Activated CD8-positive, alpha-beta memory T cell treated with anti-CD3 and anti-CD28 coated beads, Interleukin-2, amount 10 ng/mL, durations not matched to agents 7 days and 5 days (primary cell): ENCODE results near the gene ZBTB20. TPM values are rescaled to one million over a fixed set of nuclear protein-coding genes. Genes with fewer than 3 reads are reported as not detected.

ENCODE experiments used
- ATAC-seq: fragments of 150-1000 bp; cut with Tn5 transposase; one replicate; pipeline ENCODE4 v1.10.0; 2021; ENCODE audit warnings: moderate library complexity
- CTCF ChIA-PET: fragments of 350-600 bp; sonication (Branson Sonifier 250); formaldehyde crosslinking; loops from one replicate; lab custom pipeline; 2021; ENCODE audit warnings: antibody characterized with exemption; lab: Charles Lee
- DNase-seq: peaks from one replicate; pipeline ENCODE4 v3.0.0-alpha.2; 2020
- H3K27ac Mint-ChIP-seq: one replicate; pipeline ENCODE4 v1.8.0; 2021; ENCODE audit warnings: mild to moderate bottlenecking, mixed read lengths
- H3K27me3 Mint-ChIP-seq: one replicate; pipeline ENCODE4 v1.8.0; 2021; ENCODE audit warnings: mixed read lengths
- H3K36me3 Mint-ChIP-seq: one replicate; pipeline ENCODE4 v1.8.0; 2021; ENCODE audit warnings: mild to moderate bottlenecking, mixed read lengths
- H3K4me1 Mint-ChIP-seq: one replicate; pipeline ENCODE4 v1.8.0; 2021; ENCODE audit warnings: mixed read lengths
- H3K4me3 Mint-ChIP-seq: one replicate; pipeline ENCODE4 v1.8.0; 2021; ENCODE audit warnings: mild to moderate bottlenecking, moderate library complexity, mixed read lengths
- H3K9me3 Mint-ChIP-seq: one replicate; pipeline ENCODE4 v1.8.0; 2022; ENCODE audit warnings: low read depth, mixed read lengths
- total RNA-seq, 2 experiments: library from RNA; stranded (reverse); gene quantifications; one replicate each; pipeline ENCODE4 v1.2.3, GENCODE V29; 2021

ZBTB20 gene
- total RNA-seq, 2 experiments from 2014 or later: 5.6 to 10.2 TPM

DNA sequence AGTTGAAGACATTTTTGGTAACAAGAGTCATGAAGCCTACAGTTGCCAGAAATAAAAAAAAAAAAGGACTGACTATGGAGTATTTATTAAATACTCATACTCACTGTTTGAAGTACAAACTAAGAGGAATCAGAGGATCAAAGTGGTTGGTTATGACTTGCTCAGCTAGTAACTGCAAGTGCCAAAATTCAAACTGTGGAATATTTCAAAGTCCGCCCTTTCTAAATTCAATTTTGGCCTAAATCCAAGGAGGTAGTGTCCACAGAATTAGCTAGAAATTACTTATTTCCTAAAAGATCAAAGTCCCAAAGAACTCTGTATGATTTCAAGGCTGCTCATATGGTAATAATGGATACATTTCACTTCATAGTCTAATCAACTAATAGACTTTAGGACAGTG lies 274.5 kb downstream of the ZBTB20 start:
- Mint-ChIP-seq H3K36me3 (peaks cover 2% of the 10 kb centered on the region), H3K9me3 (peaks cover 2% of the 10 kb centered on the region), H3K4me3 (no peak overlapping the region), H3K4me1 (no peaks in the 10 kb centered on the region), H3K27ac (no peak overlapping the region), H3K27me3 (no peaks in the 10 kb centered on the region)
- CTCF ChIA-PET: no interaction called here
- ATAC-seq: no peak
- no peak for DNase-seq

DNA sequence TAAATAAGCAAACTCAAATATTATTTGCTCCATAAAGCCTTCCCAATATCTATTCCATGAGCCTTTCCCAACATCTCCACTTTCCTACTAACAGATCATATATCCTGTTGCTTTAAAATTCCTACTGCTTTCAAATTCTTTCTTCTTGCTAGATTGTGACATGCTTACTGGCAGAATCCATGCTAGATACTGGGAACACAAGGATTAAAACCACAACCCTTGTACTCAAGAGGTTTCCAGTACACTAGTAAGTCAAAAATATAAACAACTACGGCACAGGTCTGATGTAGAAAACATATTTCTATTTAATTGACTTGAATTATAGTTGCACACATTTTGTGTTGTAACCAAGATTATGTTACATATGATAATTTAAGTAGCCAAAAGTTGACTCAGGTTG lies 275.0 kb downstream of the ZBTB20 start:
- ATAC-seq (no peak), DNase-seq (no peak)
- CTCF ChIA-PET: no interaction called here
- no peak overlapping the region for H3K4me3 Mint-ChIP-seq
- no peaks in the 10 kb centered on the region for H3K27me3 Mint-ChIP-seq
- H3K4me1 Mint-ChIP-seq: no peaks in the 10 kb centered on the region
- peaks cover 2% of the 10 kb centered on the region for H3K36me3 Mint-ChIP-seq
- H3K9me3 Mint-ChIP-seq: peaks cover 2% of the 10 kb centered on the region
- no peak overlapping the region for H3K27ac Mint-ChIP-seq

DNA sequence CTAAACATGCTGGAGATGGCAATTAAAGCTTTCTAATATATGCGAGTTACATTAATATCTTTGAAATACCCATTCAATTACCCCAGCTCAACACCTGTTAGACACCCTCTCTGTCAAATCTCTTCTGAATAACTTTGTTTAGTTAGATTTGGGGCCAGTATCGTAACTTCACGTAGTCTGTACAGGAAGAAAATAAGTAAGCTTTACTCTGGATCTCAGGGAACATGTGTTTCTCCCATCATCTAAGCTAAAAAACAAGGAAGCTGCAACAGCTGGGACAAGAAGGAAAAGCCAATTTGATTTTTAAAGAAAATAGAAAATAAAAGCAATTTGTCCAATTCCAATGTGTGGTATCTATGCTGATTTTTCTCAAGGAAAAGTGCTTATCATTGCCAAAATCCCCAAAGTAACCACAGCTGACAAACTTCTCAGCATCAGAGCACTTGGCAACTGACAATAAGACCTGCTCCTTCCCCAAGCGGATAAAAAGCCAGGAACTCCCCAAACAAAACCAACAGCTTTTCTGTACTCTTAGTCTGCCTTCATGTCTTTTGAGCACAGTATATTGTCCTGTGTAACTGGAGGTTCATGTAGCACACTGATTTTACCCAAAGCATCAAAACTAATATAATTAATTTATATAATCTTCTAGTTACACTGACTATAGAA lies 279.1 kb downstream of the ZBTB20 start:
- CTCF ChIA-PET: interaction anchor here (1.2 to 1.6 kb wide), 2 partner anchors 11 to 36 kb away, joined by 3 read pairs; no protein-coding TSS in a partner anchor
- Mint-ChIP-seq H3K4me3 (no peak overlapping the region), H3K9me3 (peaks cover 2% of the 10 kb centered on the region), H3K4me1 (peaks cover 10% of the 10 kb centered on the region), H3K27me3 (no peaks in the 10 kb centered on the region), H3K36me3 (peaks cover 2% of the 10 kb centered on the region), H3K27ac (no peak overlapping the region)
- ATAC-seq: no peak
- no peak for DNase-seq

DNA sequence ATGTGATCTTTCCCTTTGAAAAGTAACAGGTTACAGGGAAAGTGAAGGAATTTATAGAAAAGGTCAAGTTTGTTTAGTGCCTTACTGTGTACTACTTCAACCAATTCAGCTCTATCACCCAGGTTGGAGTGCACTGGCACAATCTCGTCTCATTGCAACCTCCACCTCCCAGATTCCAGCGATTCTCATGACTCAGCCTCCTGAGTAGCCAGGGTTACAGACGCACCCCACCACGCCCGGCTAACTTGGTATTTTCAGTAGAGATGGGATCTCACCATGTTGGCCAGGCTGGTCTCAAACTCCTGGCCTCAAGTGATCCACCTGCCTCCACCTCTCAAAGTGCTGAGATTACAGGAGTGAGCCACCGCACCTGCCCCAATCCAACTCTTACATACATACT lies 279.7 kb downstream of the ZBTB20 start:
- Mint-ChIP-seq H3K4me1 (peaks cover 10% of the 10 kb centered on the region), H3K9me3 (peaks cover 2% of the 10 kb centered on the region), H3K27me3 (no peaks in the 10 kb centered on the region), H3K4me3 (no peak overlapping the region), H3K36me3 (peaks cover 4% of the 10 kb centered on the region), H3K27ac (no peak overlapping the region)
- ATAC-seq (no peak), DNase-seq (no peak)
- CTCF ChIA-PET: interaction anchor here (1.6 kb wide), 1 partner anchor 35 kb away, joined by 3 read pairs; no protein-coding TSS in a partner anchor

DNA sequence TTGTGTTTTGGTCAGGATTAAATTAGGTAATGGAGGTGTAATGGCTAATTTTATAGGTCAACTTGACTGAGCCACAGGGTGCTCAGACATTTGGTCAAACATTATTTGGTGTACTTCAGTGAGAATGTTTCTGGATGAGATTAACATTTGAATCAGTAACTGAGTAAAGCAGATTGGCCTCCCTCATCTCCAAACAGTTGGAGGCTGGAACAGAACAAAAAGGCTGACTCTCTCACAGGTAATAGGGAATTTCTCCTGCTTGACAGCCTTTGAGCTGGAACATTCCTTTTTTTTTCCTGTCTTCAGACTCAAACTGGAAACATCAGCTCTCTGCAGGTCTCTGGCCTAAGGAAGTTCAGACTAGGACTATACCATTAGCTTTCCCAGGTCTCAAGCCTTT lies 280.7 kb downstream of the ZBTB20 start:
- no peaks in the 10 kb centered on the region for H3K9me3 Mint-ChIP-seq
- CTCF ChIA-PET: no interaction called here
- H3K36me3 Mint-ChIP-seq: peaks cover 2% of the 10 kb centered on the region

DNA sequence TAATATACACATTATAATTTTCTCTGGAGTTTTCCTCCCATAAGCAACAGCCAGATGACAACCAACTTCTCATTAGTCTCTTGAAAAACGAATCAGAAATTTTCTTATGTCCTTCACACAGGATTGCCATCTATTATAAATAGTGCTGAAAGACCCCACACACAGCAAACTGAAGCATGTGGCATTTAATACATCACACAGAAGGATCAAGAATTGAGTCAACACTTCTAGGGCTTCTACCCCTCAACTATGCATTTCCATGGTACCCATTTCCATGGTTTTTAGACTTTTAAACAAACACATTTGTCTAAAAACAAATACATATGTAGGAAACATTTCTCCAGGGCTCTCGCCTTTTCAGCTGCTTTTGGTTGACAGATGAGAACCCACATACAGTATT lies 282.1 kb downstream of the ZBTB20 start:
- no peak for ATAC-seq
- H3K4me1 Mint-ChIP-seq: peaks cover 14% of the 10 kb centered on the region
- no peak for DNase-seq
- no peak overlapping the region for H3K27ac Mint-ChIP-seq
- H3K9me3 Mint-ChIP-seq: no peaks in the 10 kb centered on the region
- H3K4me3 Mint-ChIP-seq: no peak overlapping the region
- no peaks in the 10 kb centered on the region for H3K27me3 Mint-ChIP-seq
- CTCF ChIA-PET: interaction anchor here (1.3 kb wide), 1 partner anchor 9 kb away, joined by 3 read pairs; no protein-coding TSS in a partner anchor
- H3K36me3 Mint-ChIP-seq: peaks cover 2% of the 10 kb centered on the region

More for the DNA sequence above, 280.7 kb downstream of the ZBTB20 start:
- Mint-ChIP-seq H3K4me1 (peaks cover 10% of the 10 kb centered on the region), H3K27me3 (no peaks in the 10 kb centered on the region), H3K27ac (no peak overlapping the region), H3K4me3 (no peak overlapping the region)
- DNase-seq (no peak), ATAC-seq (no peak)

DNA sequence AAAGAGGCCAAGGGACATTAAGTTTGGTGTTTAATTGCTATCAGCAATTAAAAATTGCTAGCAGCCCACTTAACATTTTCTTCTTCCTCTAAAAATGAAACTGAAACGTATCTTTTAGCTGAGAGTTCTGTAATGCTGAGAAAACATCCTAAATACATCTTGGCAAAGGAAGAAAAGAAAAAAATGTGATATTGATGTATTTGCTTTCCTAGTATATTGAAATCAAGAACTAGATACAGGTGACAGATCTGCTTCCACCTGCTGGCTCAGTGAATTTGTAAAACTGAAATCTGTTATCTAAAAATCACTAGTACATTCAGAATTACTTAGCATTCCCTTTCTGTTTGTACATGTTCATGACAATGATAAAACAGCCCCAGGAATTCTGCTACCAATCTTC lies 283.2 kb downstream of the ZBTB20 start:
- CTCF ChIA-PET: no interaction called here
- Mint-ChIP-seq H3K9me3 (no peaks in the 10 kb centered on the region), H3K27me3 (no peaks in the 10 kb centered on the region), H3K4me3 (peak overlapping the region; percentile 51), H3K27ac (peak overlapping the region; percentile 81), H3K4me1 (peaks cover 14% of the 10 kb centered on the region), H3K36me3 (peaks cover 2% of the 10 kb centered on the region)
- no peak for DNase-seq
- peak; percentile 36 for ATAC-seq

DNA sequence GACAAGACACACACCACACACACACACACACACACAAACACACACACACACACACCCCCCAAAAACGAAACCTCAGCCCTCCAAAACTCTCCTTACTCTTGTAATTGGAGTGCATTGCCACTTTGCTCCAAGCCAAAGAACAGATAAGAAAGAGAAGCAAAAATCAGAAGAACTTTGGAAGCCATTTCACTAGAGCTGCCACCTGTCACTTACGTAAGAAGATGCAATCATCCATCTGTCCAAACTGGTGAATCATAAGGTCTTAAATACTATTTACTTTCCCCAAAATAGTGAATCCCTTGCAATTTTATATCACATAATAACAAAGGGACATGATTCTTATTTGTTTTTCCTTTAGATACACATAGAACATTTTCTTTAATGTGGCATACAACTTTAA lies 285.4 kb downstream of the ZBTB20 start:
- Mint-ChIP-seq H3K27me3 (no peaks in the 10 kb centered on the region), H3K27ac (no peak overlapping the region), H3K4me3 (no peak overlapping the region), H3K4me1 (peaks cover 14% of the 10 kb centered on the region), H3K9me3 (no peaks in the 10 kb centered on the region), H3K36me3 (peaks cover 2% of the 10 kb centered on the region)
- DNase-seq: no peak
- no peak for ATAC-seq
- CTCF ChIA-PET: no interaction called here

DNA sequence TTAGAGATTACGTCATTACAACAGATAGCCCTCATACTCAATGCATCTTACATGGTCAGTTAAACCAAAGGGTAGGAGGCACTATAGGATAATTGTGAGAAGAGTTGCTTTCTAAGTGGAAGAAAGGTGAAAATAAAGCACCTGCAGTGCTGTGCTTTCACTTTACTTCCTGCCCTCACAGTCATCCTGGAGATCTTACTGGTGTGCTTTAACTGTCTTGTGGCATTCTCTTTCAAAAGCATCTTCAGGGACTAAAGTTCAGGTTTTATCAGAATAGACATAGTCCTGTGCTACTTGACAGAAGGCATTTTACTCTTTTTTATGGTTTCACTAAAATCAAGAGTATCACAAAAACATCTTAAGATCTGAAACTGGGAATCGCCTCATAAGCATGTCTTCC lies 286.6 kb downstream of the ZBTB20 start:
- Mint-ChIP-seq H3K4me3 (no peak overlapping the region), H3K4me1 (peaks cover 16% of the 10 kb centered on the region), H3K27ac (no peak overlapping the region), H3K9me3 (no peaks in the 10 kb centered on the region), H3K36me3 (peaks cover 2% of the 10 kb centered on the region), H3K27me3 (no peaks in the 10 kb centered on the region)
- DNase-seq (no peak), ATAC-seq (no peak)
- CTCF ChIA-PET: no interaction called here

DNA sequence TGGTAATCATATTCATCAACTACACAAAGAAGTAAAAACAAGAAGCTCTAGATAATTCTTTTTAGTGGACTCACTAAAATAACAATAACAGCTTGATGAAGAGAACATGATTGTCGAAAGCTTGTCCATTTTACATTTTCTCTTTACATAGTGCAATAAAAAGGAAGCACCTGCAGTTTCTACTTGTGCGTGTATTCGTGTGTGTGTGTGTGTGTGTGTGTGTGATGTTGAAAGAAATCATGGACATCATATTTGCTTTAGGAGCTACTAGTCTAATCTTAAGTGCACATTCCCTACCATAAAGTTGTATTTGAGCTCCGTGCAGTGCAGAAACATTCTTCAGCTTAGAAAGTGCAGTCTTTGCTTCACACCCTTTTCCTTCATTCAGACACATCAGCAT lies 288.8 kb downstream of the ZBTB20 start:
- Mint-ChIP-seq H3K36me3 (peaks cover 2% of the 10 kb centered on the region), H3K4me3 (no peak overlapping the region), H3K9me3 (no peaks in the 10 kb centered on the region), H3K27me3 (no peaks in the 10 kb centered on the region), H3K27ac (no peak overlapping the region), H3K4me1 (peaks cover 11% of the 10 kb centered on the region)
- ATAC-seq (no peak), DNase-seq (no peak)
- CTCF ChIA-PET: interaction anchor here (0.6 kb wide), 1 partner anchor 113 kb away, joined by 3 read pairs; no protein-coding TSS in a partner anchor

DNA sequence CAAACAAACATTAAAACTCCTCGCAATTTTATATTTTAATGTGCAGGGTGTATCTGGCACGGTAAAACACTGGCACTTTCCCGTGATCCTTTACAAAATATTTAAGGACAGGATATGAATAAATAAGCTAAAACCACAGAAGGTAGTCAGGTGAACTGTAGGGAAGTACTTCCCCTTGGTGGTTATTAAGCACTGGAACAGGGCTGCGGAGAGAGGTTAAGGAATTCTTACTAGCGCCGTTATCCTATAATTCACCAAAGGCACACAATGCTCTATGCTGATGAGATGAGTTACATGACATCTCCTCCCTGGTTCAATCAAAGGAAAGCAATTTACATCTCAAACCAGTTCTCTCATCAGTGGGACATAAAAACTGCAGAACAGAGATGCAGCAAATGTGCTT lies 289.8 kb downstream of the ZBTB20 start:
- Mint-ChIP-seq H3K27ac (no peak overlapping the region), H3K4me3 (no peak overlapping the region), H3K27me3 (no peaks in the 10 kb centered on the region), H3K4me1 (peaks cover 9% of the 10 kb centered on the region), H3K36me3 (no peaks in the 10 kb centered on the region), H3K9me3 (no peaks in the 10 kb centered on the region)
- CTCF ChIA-PET: interaction anchor here (0.6 kb wide), 1 partner anchor 66 kb away, joined by 3 read pairs; no protein-coding TSS in a partner anchor
- ATAC-seq (no peak), DNase-seq (no peak)

DNA sequence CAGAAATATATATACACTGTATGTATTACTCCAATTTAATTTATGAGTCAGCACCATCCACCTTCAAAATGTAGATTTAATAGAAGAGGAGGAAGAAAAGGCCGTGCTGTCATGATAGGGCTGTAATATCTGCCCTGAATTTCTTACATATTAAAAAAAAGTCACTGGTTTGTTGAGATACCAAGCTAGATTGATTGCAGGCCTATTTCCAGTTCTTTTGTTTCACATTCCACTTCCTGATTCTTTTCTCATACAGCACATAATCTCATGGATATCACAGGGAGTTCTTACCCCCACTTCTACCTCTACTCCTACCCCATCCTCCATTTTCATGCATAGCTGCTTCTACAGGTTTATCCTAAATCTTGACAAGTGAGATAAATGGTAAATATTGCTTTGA lies 290.3 kb downstream of the ZBTB20 start:
- H3K4me3 Mint-ChIP-seq: no peak overlapping the region
- ATAC-seq (no peak), DNase-seq (no peak)
- CTCF ChIA-PET: interaction anchor here (0.6 kb wide), 1 partner anchor 11 kb away, joined by 3 read pairs; no protein-coding TSS in a partner anchor
- H3K36me3 Mint-ChIP-seq: no peaks in the 10 kb centered on the region
- no peaks in the 10 kb centered on the region for H3K27me3 Mint-ChIP-seq
- H3K4me1 Mint-ChIP-seq: peaks cover 9% of the 10 kb centered on the region
- H3K9me3 Mint-ChIP-seq: no peaks in the 10 kb centered on the region
- no peak overlapping the region for H3K27ac Mint-ChIP-seq

DNA sequence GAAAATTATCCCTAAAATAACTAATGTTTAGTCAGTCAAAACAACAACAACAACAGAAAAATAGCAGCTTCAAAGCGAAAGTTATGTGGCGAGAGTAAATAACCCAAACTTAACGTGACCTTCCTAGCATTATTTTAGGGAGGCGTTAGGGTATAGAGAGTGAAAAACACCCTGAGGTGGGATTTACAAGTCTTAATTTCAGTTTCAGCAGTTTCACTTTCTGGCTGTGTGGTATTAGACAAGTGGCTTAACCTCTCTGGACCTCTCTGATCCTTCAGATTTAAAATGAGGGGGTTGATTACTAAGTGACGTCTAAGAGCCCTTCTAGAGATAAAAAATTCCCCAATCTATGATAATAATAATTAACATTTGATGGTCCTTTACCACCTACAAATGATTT lies 291.2 kb downstream of the ZBTB20 start:
- Mint-ChIP-seq H3K27me3 (no peaks in the 10 kb centered on the region), H3K4me1 (peaks cover 9% of the 10 kb centered on the region), H3K4me3 (no peak overlapping the region), H3K36me3 (no peaks in the 10 kb centered on the region), H3K27ac (no peak overlapping the region), H3K9me3 (no peaks in the 10 kb centered on the region)
- ATAC-seq (no peak), DNase-seq (no peak)
- CTCF ChIA-PET: no interaction called here

DNA sequence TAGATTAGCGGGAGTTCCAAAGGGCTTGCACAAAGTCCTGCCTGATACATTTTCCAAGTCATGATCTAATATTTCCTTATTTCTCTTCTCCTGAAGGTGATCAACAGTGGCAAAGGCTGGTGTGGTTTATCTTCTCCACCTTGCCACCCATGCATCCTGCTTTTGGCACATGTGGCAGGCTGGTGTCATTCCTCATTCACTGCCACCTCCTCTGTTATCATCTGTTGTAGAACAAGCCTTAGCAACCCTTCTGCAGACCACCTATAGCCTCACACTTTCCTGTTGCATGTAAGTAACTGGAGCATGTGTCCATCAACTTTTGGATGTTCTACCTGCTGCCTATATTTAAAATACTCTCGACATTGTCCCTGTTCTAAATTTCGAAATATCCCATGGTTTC lies 294.1 kb downstream of the ZBTB20 start:
- no peak overlapping the region for H3K27ac Mint-ChIP-seq
- DNase-seq (no peak), ATAC-seq (no peak)
- H3K4me3 Mint-ChIP-seq: no peak overlapping the region
- CTCF ChIA-PET: no interaction called here
- no peaks in the 10 kb centered on the region for H3K36me3 Mint-ChIP-seq
- H3K27me3 Mint-ChIP-seq: no peaks in the 10 kb centered on the region
- H3K4me1 Mint-ChIP-seq: peaks cover 4% of the 10 kb centered on the region
- no peaks in the 10 kb centered on the region for H3K9me3 Mint-ChIP-seq
